Hepatocyte (in vitro differentiated cells): ENCODE measurements around the gene SLBP. TPM values are rescaled to one million over a fixed set of nuclear protein-coding genes. Genes with fewer than 3 reads are reported as not detected.

ENCODE experiments used
- DNase-seq: peaks from one replicate; pipeline ENCODE4 v3.0.0-alpha.2; 2016; ENCODE audit warnings: low spot score
- H2AFZ ChIP-seq: fragments of 200-600 bp; sonication (generic); 2 replicates; pipeline ENCODE4 v1.6.0; 2016; ENCODE audit warnings: antibody characterized with exemption, mild to moderate bottlenecking
- H3K27ac ChIP-seq: fragments of 200-600 bp; sonication (generic); 2 replicates; pipeline ENCODE4 v1.5.1; 2016; ENCODE audit warnings: mild to moderate bottlenecking
- H3K27me3 ChIP-seq: fragments of 200-600 bp; sonication (generic); 2 replicates; pipeline ENCODE4 v1.6.1; 2016
- H3K36me3 ChIP-seq: fragments of 200-600 bp; sonication (generic); replicated peaks from 2 replicates; pipeline ENCODE4 v1.5.1; 2016; ENCODE audit warnings: low read depth; ENCODE audit not compliant: insufficient read depth
- H3K4me1 ChIP-seq: fragments of 200-600 bp; sonication (generic); 2 replicates; pipeline ENCODE4 v1.5.1; 2016; ENCODE audit warnings: mild to moderate bottlenecking, moderate library complexity; ENCODE audit not compliant: insufficient read depth
- H3K4me2 ChIP-seq: fragments of 200-600 bp; sonication (generic); 2 replicates; pipeline ENCODE4 v1.6.0; 2016
- H3K4me3 ChIP-seq: fragments of 200-600 bp; sonication (generic); 2 replicates; pipeline ENCODE4 v1.5.1; 2016; ENCODE audit warnings: mild to moderate bottlenecking
- H3K79me2 ChIP-seq: fragments of 200-600 bp; sonication (generic); 2 replicates; pipeline ENCODE4 v1.6.0; 2017; ENCODE audit warnings: mild to moderate bottlenecking
- H3K9me2 ChIP-seq: fragments of 200-600 bp; sonication (generic); replicated peaks from 2 replicates; pipeline ENCODE4 v1.6.0; 2017; ENCODE audit warnings: mild to moderate bottlenecking; ENCODE audit not compliant: insufficient read depth
- H3K9me3 ChIP-seq: fragments of 200-600 bp; sonication (generic); 2 replicates; pipeline ENCODE4 v1.5.1; 2016; ENCODE audit warnings: low read depth, mild to moderate bottlenecking
- H4K20me1 ChIP-seq: fragments of 200-600 bp; sonication (generic); 2 replicates; pipeline ENCODE4 v1.6.0; 2016; ENCODE audit warnings: mild to moderate bottlenecking; ENCODE audit not compliant: insufficient read depth, poor library complexity, severe bottlenecking
- EZH2 ChIP-seq: fragments of 200-600 bp; sonication (generic); IDR thresholded peaks from 2 replicates; pipeline ENCODE4 v1.6.1; 2016; ENCODE audit warnings: antibody characterized with exemption, mild to moderate bottlenecking, borderline replicate concordance
- EZH2phosphoT487 ChIP-seq: fragments of 200-600 bp; sonication (generic); IDR thresholded peaks from one replicate; pipeline ENCODE4 v1.6.1; 2018; ENCODE audit warnings: antibody characterized with exemption, mild to moderate bottlenecking, low read depth, moderate library complexity; ENCODE audit not compliant: unreplicated experiment, severe bottlenecking
- WGBS: methylation state at CpG from one replicate; pipeline ENCODE4 v1.1.6; 2016; ENCODE audit warnings: low lambda C conversion rate; ENCODE audit errors: missing lambda C conversion rate; 5-methylcytosine and 5-hydroxymethylcytosine counted together
- polyA plus RNA-seq: library from polyadenylated mRNA; unstranded; fragments of >200 nt; fragmentation: Nextera tagmentation; extraction: Ambion mirVana; gene quantifications from 2 replicates; pipeline ENCODE4 v1.2.1, GENCODE V29; 2016
- total RNA-seq: library from RNA; depleted of rRNA; stranded (reverse); fragments of >200 nt; gene quantifications from 2 replicates; pipeline ENCODE4 v1.2.3, GENCODE V29; 2014
- TF ChIP-seq, protein P1 (sequence below): fragments of 200-600 bp; sonication (generic); IDR thresholded peaks from 2 replicates; pipeline ENCODE4 v1.5.1; 2016; ENCODE audit warnings: antibody characterized with exemption, mild to moderate bottlenecking; ENCODE audit not compliant: poor library complexity

SLBP gene
- total and polyA plus RNA-seq, 2 experiments from 2014 or later: 82.5 to 84.0 TPM

DNA sequence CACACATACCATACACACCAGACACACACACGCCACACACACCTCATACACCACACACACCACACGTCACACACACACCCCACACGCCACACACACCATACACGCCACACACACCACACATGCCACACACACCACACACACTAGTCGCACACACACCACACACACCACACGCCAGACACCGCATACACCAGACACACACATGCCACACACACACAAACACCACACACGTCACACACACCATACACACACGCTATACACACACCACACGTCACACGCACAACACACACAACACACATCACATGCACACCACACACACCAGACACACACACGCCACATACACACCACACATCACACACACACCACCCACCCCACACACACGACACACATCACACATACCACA lies 60.0 kb downstream of the SLBP start:
- H2AFZ ChIP-seq: no peak overlapping the region

DNA sequence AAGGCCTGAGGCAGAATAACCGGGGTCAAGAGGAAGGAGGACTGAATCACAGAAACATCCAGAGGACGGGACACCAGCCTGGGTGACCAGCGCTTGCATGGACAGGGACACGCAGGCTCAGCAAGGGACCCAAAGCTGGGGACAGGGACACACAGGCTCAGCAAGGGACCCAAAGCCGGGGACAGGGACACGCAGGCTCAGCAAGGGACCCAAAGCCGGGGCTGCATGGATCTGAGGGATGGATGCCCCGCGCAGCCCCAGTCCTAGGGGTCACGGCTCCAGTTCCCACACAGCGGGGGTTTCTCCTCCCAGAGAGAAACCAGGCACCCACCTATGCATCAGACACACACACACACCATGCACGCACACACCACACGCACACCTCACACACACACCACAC lies 60.5 kb downstream of the SLBP start:
- no peak for DNase-seq
- no peaks in the 10 kb centered on the region for H4K20me1 ChIP-seq
- WGBS: 95% methylated on average over 12 of the region's 13 CpGs
- no peaks in the 10 kb centered on the region for H3K27me3 ChIP-seq
- H3K4me3 ChIP-seq: no peak overlapping the region
- H2AFZ ChIP-seq: no peak overlapping the region
- no peaks in the 10 kb centered on the region for H3K4me1 ChIP-seq
- H3K79me2 ChIP-seq: no peaks in the 10 kb centered on the region
- no peaks in the 10 kb centered on the region for H3K9me2 ChIP-seq
- H3K36me3 ChIP-seq: no peaks in the 10 kb centered on the region
- TF ChIP-seq EZH2phosphoT487 (no peak), EZH2 (no peak)
- TF ChIP-seq, protein P1, sequence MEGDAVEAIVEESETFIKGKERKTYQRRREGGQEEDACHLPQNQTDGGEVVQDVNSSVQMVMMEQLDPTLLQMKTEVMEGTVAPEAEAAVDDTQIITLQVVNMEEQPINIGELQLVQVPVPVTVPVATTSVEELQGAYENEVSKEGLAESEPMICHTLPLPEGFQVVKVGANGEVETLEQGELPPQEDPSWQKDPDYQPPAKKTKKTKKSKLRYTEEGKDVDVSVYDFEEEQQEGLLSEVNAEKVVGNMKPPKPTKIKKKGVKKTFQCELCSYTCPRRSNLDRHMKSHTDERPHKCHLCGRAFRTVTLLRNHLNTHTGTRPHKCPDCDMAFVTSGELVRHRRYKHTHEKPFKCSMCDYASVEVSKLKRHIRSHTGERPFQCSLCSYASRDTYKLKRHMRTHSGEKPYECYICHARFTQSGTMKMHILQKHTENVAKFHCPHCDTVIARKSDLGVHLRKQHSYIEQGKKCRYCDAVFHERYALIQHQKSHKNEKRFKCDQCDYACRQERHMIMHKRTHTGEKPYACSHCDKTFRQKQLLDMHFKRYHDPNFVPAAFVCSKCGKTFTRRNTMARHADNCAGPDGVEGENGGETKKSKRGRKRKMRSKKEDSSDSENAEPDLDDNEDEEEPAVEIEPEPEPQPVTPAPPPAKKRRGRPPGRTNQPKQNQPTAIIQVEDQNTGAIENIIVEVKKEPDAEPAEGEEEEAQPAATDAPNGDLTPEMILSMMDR: no peak
- H3K27ac ChIP-seq: no peak overlapping the region
- no peak overlapping the region for H3K4me2 ChIP-seq
- no peaks in the 10 kb centered on the region for H3K9me3 ChIP-seq

More for the DNA sequence above, 60.0 kb downstream of the SLBP start:
- Histone ChIP-seq H3K9me3 (no peaks in the 10 kb centered on the region), H3K27ac (no peak overlapping the region), H3K4me1 (no peaks in the 10 kb centered on the region), H3K4me3 (no peak overlapping the region), H4K20me1 (no peaks in the 10 kb centered on the region), H3K79me2 (no peaks in the 10 kb centered on the region), H3K27me3 (no peaks in the 10 kb centered on the region), H3K36me3 (no peaks in the 10 kb centered on the region), H3K4me2 (no peak overlapping the region), H3K9me2 (no peaks in the 10 kb centered on the region)
- 98% methylated on average over 13 of the region's 13 CpGs for WGBS
- no peak for DNase-seq
- TF ChIP-seq EZH2phosphoT487 (no peak), EZH2 (no peak)
- TF ChIP-seq, protein P1: no peak

DNA sequence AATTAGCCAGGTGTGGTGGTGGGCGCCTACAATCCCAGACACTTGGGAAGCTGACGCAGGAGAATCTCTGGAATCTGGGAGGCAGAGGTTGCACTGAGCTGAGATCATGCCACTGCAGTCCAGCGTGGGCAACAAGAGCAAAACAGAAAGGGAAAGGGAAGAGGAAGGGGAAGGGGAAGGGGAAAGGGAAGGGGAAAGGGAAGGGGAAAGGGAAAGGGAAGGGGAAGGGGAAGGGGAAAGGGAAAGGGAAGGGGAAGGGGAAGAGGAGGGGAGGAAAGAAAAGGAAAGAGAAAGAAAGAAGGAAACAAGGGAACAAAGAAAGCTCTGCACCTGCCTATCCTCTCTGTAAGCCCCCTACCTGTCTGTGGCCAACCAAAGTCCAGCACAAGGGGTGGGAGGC lies 63.2 kb downstream of the SLBP start:
- Histone ChIP-seq H3K4me2 (no peak overlapping the region), H2AFZ (no peak overlapping the region), H3K36me3 (no peaks in the 10 kb centered on the region), H3K9me2 (no peaks in the 10 kb centered on the region), H3K9me3 (no peaks in the 10 kb centered on the region), H3K27me3 (no peaks in the 10 kb centered on the region), H4K20me1 (no peaks in the 10 kb centered on the region), H3K4me1 (peaks cover 9% of the 10 kb centered on the region), H3K27ac (no peak overlapping the region), H3K79me2 (no peaks in the 10 kb centered on the region), H3K4me3 (no peak overlapping the region)
- 86% methylated on average over 3 of the region's 3 CpGs for WGBS
- DNase-seq: no peak
- TF ChIP-seq EZH2 (no peak), EZH2phosphoT487 (no peak)
- TF ChIP-seq, protein P1: no peak

DNA sequence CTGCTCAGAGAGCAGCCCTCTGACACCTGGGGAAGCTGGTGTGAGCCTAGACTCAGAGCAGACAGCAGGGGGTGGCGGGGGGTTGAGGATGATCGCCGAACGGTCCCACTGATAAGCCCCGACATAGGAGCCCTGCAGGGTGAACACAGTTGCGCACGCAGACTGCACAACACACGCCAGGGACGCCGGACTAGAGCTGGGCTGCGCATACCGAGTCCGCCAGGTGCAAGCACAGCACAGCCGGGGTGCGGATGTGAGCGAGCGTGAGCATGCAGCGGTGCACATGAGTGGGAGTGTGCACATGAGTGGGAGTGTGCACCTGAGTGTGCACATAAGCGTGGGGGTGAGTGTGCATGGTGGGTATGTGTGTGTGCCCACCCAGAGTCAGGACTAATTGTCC lies 64.7 kb downstream of the SLBP start:
- H3K4me3 ChIP-seq: no peak overlapping the region
- H4K20me1 ChIP-seq: no peaks in the 10 kb centered on the region
- no peak for DNase-seq
- no peaks in the 10 kb centered on the region for H3K9me2 ChIP-seq
- H3K27me3 ChIP-seq: no peaks in the 10 kb centered on the region
- TF ChIP-seq EZH2phosphoT487 (no peak), EZH2 (no peak)
- TF ChIP-seq, protein P1: no peak
- no peak overlapping the region for H3K27ac ChIP-seq
- 90% methylated on average over 19 of the region's 19 CpGs for WGBS
- H3K4me2 ChIP-seq: no peak overlapping the region
- H3K9me3 ChIP-seq: no peaks in the 10 kb centered on the region
- peaks cover 9% of the 10 kb centered on the region for H3K4me1 ChIP-seq
- H2AFZ ChIP-seq: no peak overlapping the region
- no peaks in the 10 kb centered on the region for H3K36me3 ChIP-seq
- no peaks in the 10 kb centered on the region for H3K79me2 ChIP-seq
